ENCODE data around the gene GNS.

- TF ChIP-seq POLR2AphosphoS5 (IDR thresholded peaks at IDR 0.05; ENCODE audit: insufficient read depth, low read depth, low read length): no peak
- TF ChIP-seq EZH2 (IDR thresholded peaks at IDR 0.05; ENCODE audit: borderline replicate concordance, low read depth, low read length, severe bottlenecking): no peak
- no peak for TF ChIP-seq CTCF (IDR thresholded peaks at IDR 0.05; ENCODE audit: extremely low read depth in 1 of 2, insufficient read depth in 1 of 2, low read depth in 1 of 2, low read length in 2 of 2)
Measured at GRCh38 chr12:64724201-64724745, 34.9 kb downstream of the GNS start.

Measured in endothelial cell of umbilical vein (primary cell).